A549 treated with DMSO at 1 μM for 4 hours (cell line): Measurements from ENCODE around the gene RETNLB. TPM values are rescaled to one million over a fixed set of nuclear protein-coding genes. Genes with fewer than 3 reads are reported as not detected.

Experiments
- total RNA-seq: library from RNA; stranded (reverse); fragments of 200-300 nt; extraction: Qiagen RNA extraction; gene quantifications from 5 replicates; pipeline ENCODE4 v1.2.3, GENCODE V29; 2022; ENCODE audit warnings: low read depth

The RETNLB gene, protein sequence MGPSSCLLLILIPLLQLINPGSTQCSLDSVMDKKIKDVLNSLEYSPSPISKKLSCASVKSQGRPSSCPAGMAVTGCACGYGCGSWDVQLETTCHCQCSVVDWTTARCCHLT
- not detected in 5 replicates for total RNA-seq

DNA sequence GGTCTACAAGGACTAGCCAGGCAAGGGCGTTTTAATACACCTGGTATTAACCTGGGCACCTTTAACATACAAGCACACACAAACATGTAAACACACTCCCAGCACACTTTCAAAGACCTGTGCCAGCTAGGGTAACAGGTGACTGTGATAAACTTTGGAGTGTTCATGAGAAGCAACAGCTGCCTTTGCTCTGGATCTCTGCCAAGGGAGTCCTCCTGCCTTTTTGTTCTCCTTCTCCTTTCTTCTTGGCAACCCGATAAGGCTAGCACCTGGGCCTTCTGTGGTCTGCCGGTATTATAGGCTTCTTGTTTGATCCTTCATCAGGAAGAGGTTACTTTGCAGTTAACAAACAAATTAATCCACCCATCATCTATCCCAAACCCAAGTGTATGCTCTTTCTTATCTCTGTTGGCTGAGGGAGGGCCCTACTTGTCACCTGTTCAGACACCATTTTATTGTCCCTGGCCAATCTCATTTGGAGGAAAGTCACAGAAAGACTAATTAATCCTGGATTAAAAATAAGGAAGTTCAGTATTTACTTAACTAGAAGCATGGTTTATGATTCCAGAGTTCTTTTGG is at the start of gene RETNLB:
TSS of gene RETNLB (minus strand) at position 7 of the 579 bp plus-strand sequence. CDS start 225 bp downstream, outside the sequence.

Other genes starting within 250 kb of the RETNLB start
- 0.24 to 0.32 TPM (median 0.31 TPM) in 5 replicates for gene MYH15, start 246.8 kb downstream of the RETNLB start, total RNA-seq
- gene CIP2A, start 168.0 kb downstream of the RETNLB start, total RNA-seq, result 15.7 to 28.4 TPM (median 24.7 TPM) in 5 replicates
- 3.7 to 5.8 TPM (median 5.4 TPM) in 5 replicates for gene DZIP3, start 167.7 kb downstream of the RETNLB start, total RNA-seq
- not detected in 5 replicates for gene TRAT1, start 65.4 kb upstream of the RETNLB start, total RNA-seq
- gene GUCA1C, start 196.5 kb upstream of the RETNLB start, total RNA-seq, result not detected in 5 replicates